ENCODE results near the gene LYSMD1. TPM values are rescaled to one million over a fixed set of nuclear protein-coding genes. Genes with fewer than 3 reads are reported as not detected.

LYSMD1 gene
- total RNA-seq, 1 donor from 2014 or later: 7.5 TPM

GRCh38 chr1:151135433-151136385 lies 30.0 kb downstream of the LYSMD1 start:
- no peak for TF ChIP-seq CTCF (IDR thresholded peaks at IDR 0.05; ENCODE audit: unreplicated experiment)
- no peak for DNase-seq (ENCODE audit: low spot score)
- H3K4me1 Mint-ChIP-seq (ENCODE audit: unreplicated experiment): peaks cover 17% of the 10 kb centered on the region
- H3K4me3 Mint-ChIP-seq (ENCODE audit: unreplicated experiment): no peak overlapping the region
- no peak overlapping the region for H3K27ac Mint-ChIP-seq (ENCODE audit: unreplicated experiment)
- no peaks in the 10 kb centered on the region for H3K9me3 Mint-ChIP-seq (ENCODE audit: unreplicated experiment)
- peaks cover 23% of the 10 kb centered on the region for H3K27me3 Mint-ChIP-seq (ENCODE audit: unreplicated experiment)
- peaks cover 56% of the 10 kb centered on the region for H3K36me3 Mint-ChIP-seq (ENCODE audit: low read depth, unreplicated experiment)

GRCh38 chr1:151134991-151135390 lies 30.7 kb downstream of the LYSMD1 start:
- Mint-ChIP-seq H3K4me3 (ENCODE audit: unreplicated experiment) (peak overlapping the region; percentile 26), H3K9me3 (ENCODE audit: unreplicated experiment) (no peaks in the 10 kb centered on the region), H3K4me1 (ENCODE audit: unreplicated experiment) (peaks cover 21% of the 10 kb centered on the region), H3K36me3 (ENCODE audit: low read depth, unreplicated experiment) (peaks cover 51% of the 10 kb centered on the region), H3K27ac (ENCODE audit: unreplicated experiment) (no peak overlapping the region), H3K27me3 (ENCODE audit: unreplicated experiment) (peaks cover 23% of the 10 kb centered on the region)
- TF ChIP-seq CTCF (IDR thresholded peaks at IDR 0.05; ENCODE audit: unreplicated experiment): no peak
- no peak for DNase-seq (ENCODE audit: low spot score)

DNA sequence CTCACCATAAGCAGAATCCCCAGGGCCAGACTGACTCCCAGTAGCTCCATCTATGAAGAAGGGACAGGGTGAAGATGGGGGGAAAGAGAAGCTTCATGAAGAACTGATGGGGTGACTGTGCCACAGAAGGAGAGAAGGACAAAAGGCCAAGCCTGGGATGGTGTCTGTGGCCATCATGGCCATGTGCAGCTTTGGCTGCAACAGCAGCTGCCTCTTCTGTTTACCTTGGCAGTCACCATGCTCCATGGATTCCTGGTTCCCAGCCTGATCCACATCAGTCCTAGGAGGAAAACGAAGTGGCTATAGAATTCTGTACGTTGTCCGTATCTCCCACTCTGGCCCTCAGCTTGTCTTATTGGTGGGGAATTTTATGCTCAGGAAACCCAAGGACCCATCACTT lies 31.3 kb downstream of the LYSMD1 start:
- H3K36me3 Mint-ChIP-seq (ENCODE audit: low read depth, unreplicated experiment): peaks cover 45% of the 10 kb centered on the region
- DNase-seq (ENCODE audit: low spot score): no peak
- H3K27ac Mint-ChIP-seq (ENCODE audit: unreplicated experiment): peak overlapping the region; percentile 62
- no peaks in the 10 kb centered on the region for H3K9me3 Mint-ChIP-seq (ENCODE audit: unreplicated experiment)
- peak overlapping the region; percentile 26 for H3K4me3 Mint-ChIP-seq (ENCODE audit: unreplicated experiment)
- TF ChIP-seq CTCF (IDR thresholded peaks at IDR 0.05; ENCODE audit: unreplicated experiment): no peak
- H3K27me3 Mint-ChIP-seq (ENCODE audit: unreplicated experiment): peaks cover 22% of the 10 kb centered on the region
- peaks cover 21% of the 10 kb centered on the region for H3K4me1 Mint-ChIP-seq (ENCODE audit: unreplicated experiment)

DNA sequence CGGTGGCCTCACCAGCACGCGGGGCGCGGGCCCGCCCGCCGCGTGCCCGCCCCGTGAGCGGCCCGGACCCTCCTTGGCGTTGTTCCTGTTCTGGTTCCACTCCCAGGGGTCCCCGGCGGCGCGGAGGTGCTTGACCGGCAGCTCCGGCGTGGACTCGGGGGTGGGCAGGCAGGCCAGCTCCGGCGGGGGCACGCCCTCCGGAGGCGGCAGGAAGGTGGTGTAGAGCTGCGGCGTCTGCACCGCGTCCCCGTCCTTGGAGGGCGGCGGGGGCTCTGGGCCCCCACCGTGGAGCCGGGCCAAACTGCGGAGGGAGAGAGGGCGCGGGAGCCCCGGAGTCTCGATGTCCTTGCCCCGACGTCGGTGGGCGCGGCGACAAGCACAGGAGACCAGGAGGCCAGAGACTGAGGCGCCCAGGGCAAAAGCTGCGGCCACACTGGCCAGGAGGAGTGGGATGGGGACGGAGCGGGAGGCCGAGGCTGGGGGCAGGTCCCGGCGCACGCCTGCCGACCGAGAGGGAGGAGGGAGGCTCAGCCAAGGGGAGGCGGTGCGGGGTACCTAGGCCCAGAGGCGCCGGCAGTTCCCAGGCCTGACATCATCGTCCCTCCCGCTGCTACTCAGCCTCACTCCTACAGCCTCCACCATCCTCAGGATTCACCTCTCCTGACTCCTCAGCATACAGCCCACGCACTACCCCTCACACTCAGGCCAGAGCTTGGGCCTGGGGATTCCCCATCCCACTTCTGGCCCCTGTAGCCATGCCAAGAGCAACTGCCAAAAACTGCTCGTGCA lies 32.5 kb downstream of the LYSMD1 start:
- no peak for DNase-seq (ENCODE audit: low spot score)
- no peak overlapping the region for H3K4me3 Mint-ChIP-seq (ENCODE audit: unreplicated experiment)
- TF ChIP-seq CTCF (IDR thresholded peaks at IDR 0.05; ENCODE audit: unreplicated experiment): no peak
- no peaks in the 10 kb centered on the region for H3K9me3 Mint-ChIP-seq (ENCODE audit: unreplicated experiment)
- H3K27me3 Mint-ChIP-seq (ENCODE audit: unreplicated experiment): peaks cover 19% of the 10 kb centered on the region
- peaks cover 21% of the 10 kb centered on the region for H3K4me1 Mint-ChIP-seq (ENCODE audit: unreplicated experiment)
- peaks cover 39% of the 10 kb centered on the region for H3K36me3 Mint-ChIP-seq (ENCODE audit: low read depth, unreplicated experiment)
- H3K27ac Mint-ChIP-seq (ENCODE audit: unreplicated experiment): no peak overlapping the region

Measured in endothelial cell (in vitro differentiated cells).